ENCODE data around the gene PPP3CB.

PPP3CB gene

GRCh38 chr10:73478636-73479035 is 17.2 kb downstream of the PPP3CB start:
- DNase-seq, result no peak

DNA sequence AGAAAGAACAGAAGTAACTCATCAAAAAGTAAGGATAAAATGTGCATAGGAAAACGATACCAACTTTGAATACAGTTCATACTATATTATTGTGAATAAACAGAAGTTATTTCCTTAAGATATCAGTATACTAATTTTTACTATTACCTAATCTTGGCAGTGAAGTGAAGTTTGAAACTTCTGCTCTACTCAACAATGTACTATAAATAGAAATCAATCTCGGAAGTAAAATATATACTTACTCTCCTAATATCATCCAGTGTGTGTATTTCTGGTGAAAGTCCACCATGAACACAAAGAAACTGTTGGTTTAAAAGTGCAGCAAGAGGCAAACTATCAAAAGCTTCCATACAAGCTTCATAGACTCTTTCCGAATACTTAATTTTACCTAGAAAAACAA is 24.6 kb downstream of the PPP3CB start:
- no peak for DNase-seq

- no peak for DNase-seq
Observed at GRCh38 chr10:73469579-73469978, 26.2 kb downstream of the PPP3CB start.

DNA sequence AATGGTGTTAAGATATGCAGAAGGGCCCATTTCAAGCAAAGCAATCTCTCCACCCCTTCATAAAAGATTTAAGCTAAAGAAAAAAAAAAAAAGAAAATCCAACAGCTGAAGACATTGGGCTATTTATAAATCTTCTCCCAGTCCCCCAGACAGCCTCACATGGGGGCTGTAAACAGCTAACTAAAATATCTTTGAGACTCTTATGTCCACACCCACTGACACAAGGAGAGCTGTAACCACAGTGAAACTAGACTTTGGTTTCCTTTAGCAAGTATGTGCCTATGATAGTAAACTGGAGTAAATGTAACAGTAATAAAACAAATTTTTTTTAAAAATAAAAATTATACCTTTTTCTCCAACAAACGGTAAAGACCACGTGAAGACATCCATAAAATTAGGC is 28.6 kb downstream of the PPP3CB start:
- peak; percentile 11 for DNase-seq

DNA sequence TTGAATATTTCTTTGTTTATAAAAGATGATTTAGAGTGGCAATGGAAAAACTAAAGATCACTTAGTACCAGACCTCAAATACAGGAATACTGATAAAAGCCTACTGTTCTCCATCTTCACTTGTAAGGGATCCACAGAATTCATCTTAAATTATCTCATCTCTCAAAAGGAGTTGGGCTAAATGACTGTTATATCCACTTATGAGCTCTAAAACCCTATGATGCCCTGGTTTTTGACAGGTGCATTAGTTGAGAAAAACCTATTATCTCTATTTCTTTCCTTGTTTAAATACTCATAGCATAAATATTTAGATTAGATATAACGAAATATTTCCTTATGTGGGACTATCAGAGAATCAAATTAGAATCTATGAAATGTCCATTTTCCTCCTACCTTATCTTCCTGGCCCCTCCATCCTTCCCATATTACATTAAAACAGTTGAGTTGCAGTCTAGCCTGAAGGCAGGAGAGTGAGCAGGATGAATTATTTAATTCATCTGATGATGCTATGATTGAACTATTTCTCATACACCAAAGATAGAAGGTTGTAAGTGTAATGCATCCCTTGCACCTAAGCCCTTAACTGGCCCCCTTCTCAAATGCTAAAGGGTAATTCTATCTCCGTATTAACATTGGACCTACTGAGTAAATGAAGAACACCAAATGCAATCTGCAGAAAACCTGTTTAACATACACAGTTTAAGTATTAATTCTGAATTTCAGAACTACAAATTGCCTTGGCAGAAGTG is 29.7 kb downstream of the PPP3CB start:
- no peak for DNase-seq

- DNase-seq, result no peak
Observed at GRCh38 chr10:73460897-73461296, 34.9 kb downstream of the PPP3CB start.

- DNase-seq, result no peak
Observed at GRCh38 chr10:73459683-73460314, 36.0 kb downstream of the PPP3CB start.

GRCh38 chr10:73456187-73456890 is 39.5 kb downstream of the PPP3CB start:
- DNase-seq, result no peak

DNA sequence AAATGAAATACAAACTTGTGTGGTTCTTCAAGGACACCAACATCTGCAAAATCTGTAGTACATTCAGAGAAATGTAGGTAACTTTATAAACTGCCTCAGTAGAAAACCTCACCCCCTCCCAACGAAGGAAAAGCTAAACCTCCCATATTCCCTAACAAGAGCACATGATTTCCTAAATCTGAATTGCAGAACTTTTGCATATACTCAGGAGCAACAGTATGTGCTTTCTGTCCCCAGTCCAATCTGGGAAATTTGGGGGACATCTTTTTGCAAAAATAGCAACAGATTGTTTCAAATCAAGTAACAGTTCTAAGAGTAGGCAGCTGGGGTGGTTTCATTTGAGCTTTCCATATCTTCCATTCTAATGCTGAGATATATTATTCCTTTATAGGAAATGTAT is 46.7 kb downstream of the PPP3CB start:
- no peak for DNase-seq

- no peak for DNase-seq
Observed at GRCh38 chr10:73448384-73448783, 47.4 kb downstream of the PPP3CB start.

DNA sequence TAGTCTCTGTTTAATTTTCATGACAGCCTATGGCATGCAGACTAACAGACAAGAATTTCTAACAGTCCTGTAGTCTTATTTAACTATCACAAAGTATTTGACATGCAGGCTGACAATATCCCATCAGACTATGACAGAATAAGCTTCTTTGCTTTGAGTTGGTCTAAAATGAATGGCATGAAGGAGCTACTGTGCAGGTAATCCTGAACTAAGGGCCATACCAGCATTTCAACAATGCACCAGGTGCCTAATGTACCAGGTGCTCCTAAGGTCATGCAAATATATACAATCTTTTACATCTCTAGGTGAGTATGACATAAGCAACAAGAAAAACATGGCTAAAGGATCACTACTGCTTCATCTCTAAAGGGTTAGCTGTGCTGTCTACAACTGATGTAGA is 48.9 kb downstream of the PPP3CB start:
- DNase-seq, result no peak

- DNase-seq, result no peak
Observed at GRCh38 chr10:73444457-73444856, 51.4 kb downstream of the PPP3CB start.

DNA sequence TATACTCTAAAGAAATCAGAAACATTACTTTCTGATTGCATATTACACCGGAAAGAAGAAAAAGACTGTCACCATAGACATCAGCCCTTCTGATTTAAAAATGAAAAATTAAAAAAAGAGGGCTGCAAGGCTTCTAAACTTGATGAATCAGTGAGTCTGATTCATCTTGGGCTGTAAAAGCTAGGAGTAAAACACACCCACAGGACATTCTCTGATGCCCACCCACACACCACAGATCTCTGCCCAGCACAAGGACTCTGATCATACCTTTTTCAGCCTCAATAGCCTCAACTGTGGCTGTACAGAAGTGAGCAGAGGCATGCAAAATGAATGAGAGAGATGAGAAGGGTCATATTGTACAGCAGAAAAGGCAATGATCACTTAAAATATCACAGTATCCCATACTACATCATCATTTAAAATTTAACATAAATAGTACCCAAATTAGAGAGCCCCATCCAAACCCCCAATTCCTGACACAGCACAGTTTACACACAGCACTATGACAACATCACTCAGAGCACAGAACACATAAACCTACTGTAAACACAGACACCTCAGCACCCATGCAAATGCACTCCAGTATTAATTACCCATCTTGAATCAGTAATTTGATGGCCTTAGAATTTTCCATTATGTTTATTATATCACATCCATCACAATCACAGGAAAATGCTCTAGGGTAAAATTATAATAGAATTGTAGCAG is 56.1 kb downstream of the PPP3CB start:
- no peak for DNase-seq

DNA sequence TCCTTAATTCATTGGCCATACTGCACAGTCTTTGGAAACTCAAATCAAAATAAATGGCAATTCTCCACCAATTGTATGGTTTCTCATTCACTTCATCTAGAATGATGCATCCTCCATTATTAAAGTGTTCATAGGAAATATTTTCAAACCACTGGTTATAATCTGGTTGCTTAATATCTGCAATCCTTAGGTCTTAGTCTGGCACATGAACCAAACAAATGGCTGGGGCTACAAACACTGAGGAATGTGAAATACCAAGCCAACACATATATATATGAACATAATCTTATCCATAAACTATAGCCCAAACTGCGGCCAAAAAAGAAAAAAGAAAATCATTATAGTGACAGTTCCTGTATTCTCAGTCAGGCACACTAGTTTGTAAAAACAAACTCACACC is 56.8 kb downstream of the PPP3CB start:
- DNase-seq, result no peak

- no peak for DNase-seq
Observed at GRCh38 chr10:73433538-73433867, 62.3 kb downstream of the PPP3CB start, which contains the start of gene MSS51. Gene MSS51 (minus strand): TSS chr10:73433561. CDS start chr10:73428284, 5,277 bp downstream.

GRCh38 chr10:73432646-73433537 is 62.9 kb downstream of the PPP3CB start:
- DNase-seq, result no peak

DNA sequence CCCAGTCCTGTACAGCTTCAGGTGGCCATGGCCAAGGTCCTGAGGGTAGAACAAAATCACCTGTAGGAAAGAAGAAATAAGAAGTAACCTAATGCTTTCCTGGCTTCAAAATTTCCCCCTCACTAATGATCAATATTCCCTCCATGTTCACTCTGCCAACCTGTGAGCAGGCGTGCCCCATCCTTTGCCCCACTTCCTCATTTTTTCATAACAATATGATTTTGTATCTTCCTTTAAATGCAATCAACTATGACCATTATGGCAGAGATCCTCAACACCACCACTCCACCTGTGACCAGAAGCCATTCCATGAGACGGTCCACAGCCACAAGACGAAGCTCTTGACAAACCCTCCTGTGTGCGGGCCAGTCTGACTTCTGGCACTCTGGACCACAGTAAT is 69.5 kb downstream of the PPP3CB start:
- no peak for DNase-seq

- DNase-seq, result no peak
Observed at GRCh38 chr10:73424478-73424877, 71.3 kb downstream of the PPP3CB start.

GRCh38 chr10:73423309-73423708 is 72.5 kb downstream of the PPP3CB start:
- DNase-seq, result no peak

- DNase-seq, result no peak
Observed at GRCh38 chr10:73416571-73416970, 79.3 kb downstream of the PPP3CB start.

- DNase-seq, result peak; percentile 4
Observed at GRCh38 chr10:73414230-73414945, 81.4 kb downstream of the PPP3CB start.

Data from CD4-positive, alpha-beta T cell treated with Interleukin-4 for 4 hours (primary cell).